Skeletal muscle satellite cell (primary cell): Measurements from ENCODE around the gene AP4B1.
A peak's percentile ranks its signal among the peaks of the same experiment; 100 is the strongest.

ENCODE experiments used
- H3K27me3 ChIP-seq: 2 replicates; pipeline ENCODE4 v1.7.0; 2013; ENCODE audit warnings: low read length; ENCODE audit not compliant: control insufficient read depth, insufficient read depth
- H3K36me3 ChIP-seq: 2 replicates; pipeline ENCODE4 v1.7.0; 2013; ENCODE audit warnings: mild to moderate bottlenecking, control low read depth, low read length; ENCODE audit not compliant: insufficient read depth
- H3K4me1 ChIP-seq: 2 replicates; pipeline ENCODE4 v1.7.0; 2013; ENCODE audit warnings: low read length; ENCODE audit not compliant: control insufficient read depth, insufficient read depth
- H3K4me2 ChIP-seq: 2 replicates; pipeline ENCODE4 v1.7.0; 2013; ENCODE audit warnings: mild to moderate bottlenecking, low read length
- H3K4me3 ChIP-seq: 2 replicates; pipeline ENCODE4 v1.7.0; 2013; ENCODE audit warnings: low read length
- H3K9ac ChIP-seq: 2 replicates; pipeline ENCODE4 v1.7.0; 2013; ENCODE audit warnings: mild to moderate bottlenecking, low read depth, low read length, moderate library complexity
- H3K9me3 ChIP-seq: replicated peaks from 2 replicates; pipeline ENCODE4 v1.7.0; 2013; ENCODE audit warnings: mild to moderate bottlenecking, control low read depth, low read length

Gene AP4B1

DNA sequence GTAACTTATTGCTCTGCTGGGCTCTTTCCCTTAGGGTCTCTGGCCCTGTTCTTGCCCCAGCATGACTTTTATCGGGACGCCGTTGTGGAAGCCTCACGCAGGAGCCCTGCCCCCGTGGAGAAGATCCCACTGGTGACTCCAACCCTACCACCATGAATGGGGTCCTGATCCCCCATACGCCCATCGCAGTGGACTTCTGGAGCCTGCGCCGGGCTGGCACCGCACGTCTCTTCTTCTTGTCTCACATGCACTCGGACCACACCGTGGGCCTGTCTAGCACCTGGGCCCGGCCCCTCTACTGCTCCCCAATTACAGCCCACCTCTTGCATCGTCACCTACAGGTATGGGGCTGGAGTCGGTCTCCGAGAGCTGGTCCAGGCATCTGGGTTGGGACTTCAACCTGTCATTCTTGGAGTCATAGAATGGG is 849 bp upstream of the AP4B1 start:
- peak overlapping the region; percentile 80 for H3K4me3 ChIP-seq
- peaks cover 9% of the 10 kb centered on the region for H3K36me3 ChIP-seq

DNA sequence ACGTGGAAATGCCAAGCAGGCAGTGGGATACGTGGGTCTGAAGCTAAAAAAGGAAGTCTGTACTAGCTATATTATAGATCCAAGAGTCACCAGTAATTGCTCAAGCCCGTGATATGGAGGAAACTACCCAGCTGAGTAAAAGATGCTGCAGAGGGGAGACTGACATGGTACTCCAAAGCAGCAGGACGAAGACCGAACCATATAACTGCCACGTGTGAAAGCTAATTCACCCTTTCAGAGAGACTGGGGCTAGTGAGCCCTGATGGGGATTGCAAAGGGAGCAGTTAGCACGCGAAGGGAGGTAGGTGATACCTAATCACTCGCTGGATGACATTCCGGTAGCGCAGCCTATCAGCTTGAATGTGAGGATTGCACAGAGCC is 316 bp downstream of the AP4B1 start:
- no peaks in the 10 kb centered on the region for H3K27me3 ChIP-seq
- H3K4me1 ChIP-seq, result peaks cover 12% of the 10 kb centered on the region
- peak overlapping the region; percentile 82 for H3K4me2 ChIP-seq
- H3K4me3 ChIP-seq, result peak overlapping the region; percentile 80
- peak overlapping the region; percentile 94 for H3K9ac ChIP-seq
- H3K36me3 ChIP-seq, result peaks cover 16% of the 10 kb centered on the region
- no peaks in the 10 kb centered on the region for H3K9me3 ChIP-seq

More for the DNA sequence above, 849 bp upstream of the AP4B1 start:
- Histone ChIP-seq H3K27me3 (no peaks in the 10 kb centered on the region), H3K9ac (peak overlapping the region; percentile 94), H3K4me1 (peaks cover 10% of the 10 kb centered on the region), H3K9me3 (no peaks in the 10 kb centered on the region), H3K4me2 (peak overlapping the region; percentile 89)

DNA sequence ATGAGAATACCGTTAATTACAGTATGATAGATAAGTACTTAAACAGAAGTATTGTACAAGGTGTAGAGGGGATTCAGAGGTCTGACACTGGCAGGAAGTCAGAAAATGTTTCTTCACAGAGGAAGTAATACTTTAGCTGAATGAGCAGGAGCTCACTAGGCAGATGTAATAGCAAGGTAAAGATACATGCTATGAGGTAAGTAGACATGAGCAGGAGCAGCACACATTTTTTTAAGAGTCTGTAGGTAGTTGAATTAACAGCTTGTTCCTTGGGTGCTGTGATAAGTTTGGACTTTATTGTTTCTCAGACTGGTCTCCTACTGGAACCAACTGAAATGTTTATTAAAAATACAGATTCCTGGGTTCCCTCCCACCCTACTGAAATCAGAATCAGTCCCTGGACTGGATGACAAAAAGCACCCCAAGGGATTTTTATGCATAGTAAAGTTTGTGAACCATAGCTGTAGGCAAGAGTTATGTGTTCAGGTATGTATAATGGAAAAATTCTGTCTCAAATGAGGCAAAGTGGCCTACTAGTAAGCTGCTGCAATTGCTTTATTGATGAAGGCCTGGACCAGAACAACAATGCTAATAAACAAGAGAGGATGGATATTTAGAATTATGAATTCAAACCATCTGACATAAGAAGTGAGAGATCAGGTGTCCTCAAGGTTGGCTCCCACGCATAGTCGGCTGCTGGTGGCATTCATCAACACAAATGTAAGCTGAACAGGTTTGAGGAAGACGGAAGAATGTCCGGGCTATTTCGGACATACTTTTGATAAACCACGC is 902 bp downstream of the AP4B1 start:
- Histone ChIP-seq H3K9ac (peak overlapping the region; percentile 94), H3K4me3 (peak overlapping the region; percentile 80), H3K27me3 (no peaks in the 10 kb centered on the region), H3K4me1 (peaks cover 13% of the 10 kb centered on the region), H3K9me3 (no peaks in the 10 kb centered on the region), H3K4me2 (peak overlapping the region; percentile 82), H3K36me3 (peaks cover 16% of the 10 kb centered on the region)

DNA sequence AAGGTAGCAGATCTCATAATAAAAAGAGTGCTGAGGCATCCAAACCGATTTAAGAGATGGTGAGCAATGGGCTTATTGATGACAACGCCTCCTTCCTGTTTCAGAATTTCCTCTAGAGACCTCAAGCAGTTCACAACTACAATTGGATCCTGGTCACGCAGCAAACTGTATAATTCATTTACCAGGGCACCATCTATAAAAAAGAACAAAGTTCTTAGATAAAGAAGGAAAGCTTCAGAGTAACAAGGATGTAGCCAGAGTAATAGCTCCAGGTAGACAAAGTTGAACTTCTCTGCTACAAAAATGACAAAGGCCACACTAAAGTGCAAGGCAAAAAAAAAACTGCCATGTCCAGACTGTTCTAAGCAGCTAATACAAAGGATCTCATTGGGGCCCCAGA is 3.4 kb downstream of the AP4B1 start:
- Histone ChIP-seq H3K36me3 (peaks cover 31% of the 10 kb centered on the region), H3K9me3 (no peaks in the 10 kb centered on the region), H3K27me3 (no peaks in the 10 kb centered on the region), H3K4me1 (peaks cover 13% of the 10 kb centered on the region), H3K4me2 (no peak overlapping the region), H3K9ac (no peak overlapping the region), H3K4me3 (no peak overlapping the region)

DNA sequence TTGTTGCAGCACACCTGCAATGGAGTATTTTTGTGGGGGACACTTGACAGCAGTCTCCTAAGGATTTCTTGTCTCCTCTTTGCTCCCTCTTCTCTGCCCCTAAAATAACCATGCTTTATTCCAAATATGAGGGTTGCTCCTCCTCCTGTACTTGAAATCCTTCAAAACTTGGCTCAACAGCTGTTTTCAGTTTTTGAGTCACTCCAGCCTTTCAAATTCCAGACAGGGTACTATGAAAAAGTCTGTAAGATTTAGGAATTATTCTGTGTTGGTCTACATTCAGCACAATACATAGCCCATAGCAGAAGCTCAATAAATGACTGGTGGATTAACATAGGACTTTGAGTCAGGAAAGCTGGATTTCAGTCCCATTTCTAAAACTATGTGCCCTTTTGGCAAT is 5.5 kb downstream of the AP4B1 start:
- H3K36me3 ChIP-seq, result peaks cover 50% of the 10 kb centered on the region
- H3K27me3 ChIP-seq, result no peaks in the 10 kb centered on the region
- H3K4me3 ChIP-seq, result no peak overlapping the region
- H3K4me2 ChIP-seq, result no peak overlapping the region
- no peak overlapping the region for H3K9ac ChIP-seq
- H3K9me3 ChIP-seq, result no peaks in the 10 kb centered on the region
- peaks cover 13% of the 10 kb centered on the region for H3K4me1 ChIP-seq

DNA sequence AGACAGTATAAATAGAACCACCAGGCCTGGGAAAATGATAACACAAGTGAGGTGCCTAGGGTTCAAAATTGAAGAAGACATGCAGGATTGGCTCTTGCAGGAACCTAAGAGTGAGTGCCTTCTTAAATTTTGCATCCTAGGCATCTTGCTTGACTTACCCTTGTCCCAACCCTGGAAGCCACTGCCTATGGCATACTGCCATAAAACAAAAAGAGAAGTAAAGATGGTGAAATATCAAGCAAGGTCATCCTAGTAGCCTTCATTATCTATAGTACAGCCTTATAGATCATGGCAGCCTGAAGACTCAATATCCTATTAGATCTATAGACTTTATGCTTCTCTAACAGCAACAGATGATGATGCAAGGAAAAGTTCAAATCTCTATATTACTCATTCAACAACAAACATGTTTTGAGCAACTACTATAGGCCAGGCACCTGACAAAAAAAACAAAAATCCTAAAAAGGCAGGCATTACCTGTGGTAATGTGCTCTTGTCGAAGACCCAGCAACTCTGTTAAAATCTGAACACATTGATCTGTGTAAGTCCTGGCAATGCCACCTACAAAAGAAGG is 6.3 kb downstream of the AP4B1 start:
- H3K9ac ChIP-seq, result no peak overlapping the region
- H3K27me3 ChIP-seq, result no peaks in the 10 kb centered on the region
- H3K4me1 ChIP-seq, result peaks cover 6% of the 10 kb centered on the region
- no peaks in the 10 kb centered on the region for H3K9me3 ChIP-seq
- no peak overlapping the region for H3K4me2 ChIP-seq
- H3K36me3 ChIP-seq, result peaks cover 50% of the 10 kb centered on the region
- no peak overlapping the region for H3K4me3 ChIP-seq

DNA sequence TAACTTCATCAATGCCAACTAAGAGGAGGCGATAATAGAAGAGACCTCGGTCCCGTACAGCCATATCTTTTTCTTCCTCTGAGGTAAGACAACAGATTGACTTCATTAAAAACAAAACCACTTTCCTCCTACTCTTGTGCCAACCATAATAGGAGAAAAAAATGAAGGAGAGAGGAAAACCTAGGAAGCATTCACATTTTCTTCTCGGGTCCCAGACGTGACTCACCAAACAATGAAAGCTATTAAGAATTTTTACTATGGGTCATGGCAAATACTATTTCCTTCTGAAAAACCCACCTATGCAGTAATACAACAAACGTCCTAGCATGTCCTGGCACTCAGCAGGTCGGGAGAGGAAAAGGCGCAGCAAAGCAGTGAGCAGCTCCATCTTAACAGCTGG is 8.6 kb downstream of the AP4B1 start:
- Histone ChIP-seq H3K27me3 (no peaks in the 10 kb centered on the region), H3K4me1 (peaks cover 3% of the 10 kb centered on the region), H3K4me2 (no peak overlapping the region), H3K9ac (no peak overlapping the region), H3K9me3 (no peaks in the 10 kb centered on the region), H3K36me3 (peaks cover 45% of the 10 kb centered on the region), H3K4me3 (no peak overlapping the region)

DNA sequence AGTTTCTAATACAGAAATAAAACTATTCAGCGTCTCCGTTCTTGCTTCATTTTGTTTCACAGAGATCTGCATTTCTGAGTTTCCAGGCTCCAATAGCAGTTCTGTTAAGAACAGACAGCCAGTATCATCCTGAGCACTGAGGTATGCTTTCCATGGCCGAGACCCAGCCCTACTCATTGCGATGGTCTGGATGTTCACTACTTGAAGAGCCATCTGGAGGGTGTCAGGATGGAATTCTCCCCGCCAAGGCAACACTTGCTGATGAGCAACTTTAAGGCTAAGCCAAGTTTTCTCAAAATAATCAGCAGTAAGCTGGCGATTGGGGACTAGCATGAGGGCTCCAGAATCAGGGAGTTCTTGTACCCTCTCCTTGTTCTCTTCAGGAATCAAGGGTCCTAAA is 9.5 kb downstream of the AP4B1 start:
- H3K9ac ChIP-seq, result no peak overlapping the region
- H3K27me3 ChIP-seq, result no peaks in the 10 kb centered on the region
- H3K4me3 ChIP-seq, result no peak overlapping the region
- H3K4me2 ChIP-seq, result no peak overlapping the region
- H3K4me1 ChIP-seq, result peaks cover 3% of the 10 kb centered on the region
- H3K36me3 ChIP-seq, result peaks cover 40% of the 10 kb centered on the region
- H3K9me3 ChIP-seq, result no peaks in the 10 kb centered on the region

DNA sequence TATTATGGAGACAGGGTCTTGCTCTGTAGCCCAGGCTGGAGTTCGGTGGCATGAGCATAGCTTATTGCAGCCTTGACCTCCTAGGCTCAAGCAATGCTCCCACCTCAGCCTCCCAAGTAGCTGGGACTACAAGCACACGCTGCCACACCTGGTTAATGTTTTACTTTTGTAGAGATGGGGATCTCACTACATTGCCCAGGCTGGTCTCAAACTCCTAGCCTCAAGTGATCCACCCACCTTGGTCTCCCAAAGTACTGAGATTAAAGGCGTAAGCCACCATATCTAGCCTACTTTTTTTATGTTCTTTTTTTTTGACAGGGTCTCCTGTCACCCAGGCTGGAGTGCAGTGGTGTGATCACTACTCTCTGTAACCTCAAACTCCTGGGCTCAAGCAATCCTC is 11.3 kb downstream of the AP4B1 start:
- Histone ChIP-seq H3K9ac (no peak overlapping the region), H3K27me3 (no peaks in the 10 kb centered on the region), H3K9me3 (no peaks in the 10 kb centered on the region), H3K36me3 (peaks cover 31% of the 10 kb centered on the region), H3K4me3 (no peak overlapping the region), H3K4me1 (no peaks in the 10 kb centered on the region), H3K4me2 (no peak overlapping the region)

DNA sequence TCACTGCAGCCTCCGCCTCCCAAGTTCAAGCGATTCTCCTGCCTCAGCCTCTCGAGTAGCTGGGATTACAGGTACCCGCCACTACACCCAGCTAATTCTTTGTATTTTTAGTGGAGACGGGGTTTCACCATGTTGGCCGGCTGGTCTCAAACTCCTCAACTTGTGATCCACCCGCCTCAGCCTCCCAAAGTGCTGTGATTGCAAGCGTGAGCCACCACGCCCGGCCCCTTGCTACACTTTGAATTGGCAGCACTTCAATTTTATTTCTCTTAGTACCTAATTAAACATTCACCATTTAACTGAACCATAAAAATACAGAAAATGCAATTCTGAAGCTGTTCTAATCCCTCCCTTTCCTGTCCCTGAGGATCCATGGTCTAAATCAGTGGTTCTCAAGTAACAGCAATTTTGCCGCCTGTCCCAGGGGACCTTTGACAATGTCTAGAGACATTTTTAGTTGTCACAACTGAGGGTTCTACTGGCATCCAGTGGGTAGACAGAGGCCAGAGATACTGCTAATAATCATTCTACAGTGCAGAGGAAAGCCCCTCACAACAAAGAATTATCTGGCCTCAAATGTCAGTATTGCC is 12.9 kb downstream of the AP4B1 start:
- H3K4me3 ChIP-seq, result no peak overlapping the region

DNA sequence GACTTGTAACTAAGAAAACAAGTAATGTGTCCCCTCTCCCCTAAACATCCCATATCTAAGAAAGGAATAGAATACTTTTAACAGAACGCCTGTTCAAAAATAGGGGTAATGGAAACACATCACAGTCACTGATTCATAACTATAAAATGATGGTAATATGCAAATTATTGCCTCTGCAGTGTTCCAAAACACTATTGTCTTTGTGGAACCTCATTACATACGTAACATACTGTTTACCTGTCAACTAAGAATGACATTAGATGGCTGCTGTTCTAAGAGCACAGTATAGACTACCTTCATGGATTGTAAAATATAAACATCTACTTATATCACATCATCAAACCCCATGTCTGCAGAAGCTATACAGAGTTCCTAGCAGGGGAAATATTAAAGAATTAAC is 13.8 kb downstream of the AP4B1 start:
- Histone ChIP-seq H3K27me3 (no peaks in the 10 kb centered on the region), H3K36me3 (peaks cover 15% of the 10 kb centered on the region), H3K4me3 (no peak overlapping the region), H3K4me1 (no peaks in the 10 kb centered on the region), H3K4me2 (no peak overlapping the region), H3K9me3 (no peaks in the 10 kb centered on the region), H3K9ac (no peak overlapping the region)

More for the DNA sequence above, 12.9 kb downstream of the AP4B1 start:
- H3K9me3 ChIP-seq, result no peaks in the 10 kb centered on the region
- H3K4me2 ChIP-seq, result no peak overlapping the region
- peaks cover 24% of the 10 kb centered on the region for H3K36me3 ChIP-seq
- H3K27me3 ChIP-seq, result no peaks in the 10 kb centered on the region
- H3K4me1 ChIP-seq, result no peaks in the 10 kb centered on the region
- H3K9ac ChIP-seq, result no peak overlapping the region
